HEK293 (cell line): ENCODE measurements around the gene DSCAM.

ENCODE experiments used
- PRDM2 ChIP-seq: fragments of 450-650 bp; formaldehyde crosslinking; IDR thresholded peaks from 2 replicates; pipeline ENCODE4 v1.5.1; 2016; ENCODE audit warnings: missing biosample characterization, missing genetic modification characterization, borderline replicate concordance
- PRDM6 ChIP-seq: fragments of 450-650 bp; formaldehyde crosslinking; IDR thresholded peaks from 2 replicates; pipeline ENCODE4 v1.5.1; 2017; ENCODE audit warnings: missing biosample characterization, missing genetic modification characterization
- ZNF596 ChIP-seq: fragments of 450-650 bp; IDR thresholded peaks from 2 replicates; pipeline ENCODE4 v1.5.0; 2018; ENCODE audit warnings: missing biosample characterization, mild to moderate bottlenecking, missing genetic modification characterization, moderate library complexity

GRCh38 chr21:40863839-40864238 is 16.9 kb upstream of the DSCAM start:
- no peak for TF ChIP-seq PRDM6 (tag by site-specific recombination)
- TF ChIP-seq ZNF596 (tag by site-specific recombination) = no peak
- no peak for TF ChIP-seq PRDM2 (tag by site-specific recombination)
